SHP77 treated with DMSO at 0.1 percent for 48 hours (cell line): ENCODE measurements around the gene HNRNPL.

Source experiments
- DNase-seq: peaks from one replicate; lab custom pipeline; 2025; lab: John Stamatoyannopoulos, UW

Gene HNRNPL

DNA sequence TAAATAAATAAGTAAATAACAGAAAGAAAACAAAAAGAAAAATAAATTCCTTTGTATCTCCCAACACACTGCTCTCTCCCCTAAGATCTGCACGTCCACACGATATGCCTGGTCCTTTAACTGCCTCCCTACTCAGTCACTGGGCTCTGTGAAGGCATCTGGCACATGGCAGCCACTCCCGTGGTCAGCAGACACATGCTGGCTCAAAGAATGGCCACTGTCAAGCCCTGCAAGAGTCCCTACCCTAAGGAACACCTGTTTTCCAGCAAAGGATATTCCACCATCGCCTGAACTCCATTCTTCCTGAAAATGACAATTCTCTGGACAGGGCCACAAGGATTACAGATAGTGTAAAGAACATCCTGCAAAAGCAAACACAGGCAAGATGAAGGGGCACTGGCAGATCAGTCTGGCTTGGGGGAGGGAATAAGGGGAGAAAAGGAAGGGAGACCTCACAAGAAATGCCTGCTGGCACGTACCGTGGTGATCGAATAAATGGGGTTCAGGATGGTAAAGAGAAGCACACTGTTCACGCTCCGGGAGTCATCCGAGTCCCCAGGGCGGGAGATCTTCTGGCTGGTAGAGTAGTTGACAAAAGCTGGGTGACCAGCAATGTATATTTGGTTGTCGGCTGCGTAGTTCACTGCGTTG is 4.3 kb downstream of the HNRNPL start:
- DNase-seq: no peak

DNA sequence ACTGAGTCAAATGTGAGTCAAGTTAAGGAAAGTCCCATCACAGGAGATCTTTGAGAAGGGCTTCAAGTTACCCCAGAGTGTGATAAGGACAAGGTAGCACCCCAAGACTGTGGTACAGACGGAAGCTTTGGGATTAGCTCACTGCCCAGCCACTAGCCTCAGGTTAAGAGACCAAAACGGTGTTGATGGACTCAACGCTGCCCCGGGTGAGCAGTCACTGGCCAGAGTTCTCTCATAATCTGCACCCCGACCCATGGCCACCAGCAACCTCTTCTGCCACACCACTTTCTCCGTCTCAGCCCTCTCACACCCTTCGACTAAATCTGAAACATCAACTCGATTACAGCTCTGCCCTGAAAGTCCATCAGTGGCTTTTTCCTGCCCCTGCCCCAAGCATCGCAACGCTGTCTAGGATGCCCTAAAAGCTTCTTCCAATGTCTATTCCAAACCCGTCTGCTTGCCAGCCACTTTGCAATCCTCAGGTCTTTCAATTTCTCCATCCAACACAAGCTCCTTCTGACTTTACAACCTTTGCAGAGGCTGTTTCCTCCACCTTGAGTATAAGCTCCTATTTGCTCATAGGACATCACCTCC is 5.6 kb downstream of the HNRNPL start:
- no peak for DNase-seq

DNA sequence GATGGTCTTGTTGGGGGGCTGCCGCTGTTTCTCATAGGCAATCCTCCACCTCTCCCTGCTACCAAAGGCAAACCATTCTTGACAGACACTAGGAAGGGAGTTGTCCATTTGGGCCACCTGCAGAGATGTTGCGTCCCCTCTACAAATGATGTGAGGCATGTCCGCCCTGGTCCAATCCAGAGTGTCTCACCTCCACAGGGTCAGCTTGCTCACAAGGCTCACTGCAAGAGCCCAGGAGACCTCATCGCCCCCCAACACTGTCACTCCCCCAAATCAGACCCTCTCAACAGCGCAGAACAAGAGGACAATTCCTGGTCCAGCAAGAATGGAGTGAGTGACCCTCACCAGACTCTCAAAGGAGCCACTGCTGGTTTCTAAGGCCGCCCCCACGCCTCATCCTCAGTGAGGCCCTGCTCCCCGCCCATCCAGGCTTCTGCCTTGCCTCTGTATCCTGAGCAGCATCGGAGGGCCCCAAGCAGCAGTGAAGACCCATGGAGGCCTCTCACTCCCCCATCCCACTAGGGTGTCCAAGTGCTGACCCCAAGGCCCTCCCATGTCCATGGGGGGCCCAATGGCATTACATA is 6.5 kb downstream of the HNRNPL start:
- no peak for DNase-seq

DNA sequence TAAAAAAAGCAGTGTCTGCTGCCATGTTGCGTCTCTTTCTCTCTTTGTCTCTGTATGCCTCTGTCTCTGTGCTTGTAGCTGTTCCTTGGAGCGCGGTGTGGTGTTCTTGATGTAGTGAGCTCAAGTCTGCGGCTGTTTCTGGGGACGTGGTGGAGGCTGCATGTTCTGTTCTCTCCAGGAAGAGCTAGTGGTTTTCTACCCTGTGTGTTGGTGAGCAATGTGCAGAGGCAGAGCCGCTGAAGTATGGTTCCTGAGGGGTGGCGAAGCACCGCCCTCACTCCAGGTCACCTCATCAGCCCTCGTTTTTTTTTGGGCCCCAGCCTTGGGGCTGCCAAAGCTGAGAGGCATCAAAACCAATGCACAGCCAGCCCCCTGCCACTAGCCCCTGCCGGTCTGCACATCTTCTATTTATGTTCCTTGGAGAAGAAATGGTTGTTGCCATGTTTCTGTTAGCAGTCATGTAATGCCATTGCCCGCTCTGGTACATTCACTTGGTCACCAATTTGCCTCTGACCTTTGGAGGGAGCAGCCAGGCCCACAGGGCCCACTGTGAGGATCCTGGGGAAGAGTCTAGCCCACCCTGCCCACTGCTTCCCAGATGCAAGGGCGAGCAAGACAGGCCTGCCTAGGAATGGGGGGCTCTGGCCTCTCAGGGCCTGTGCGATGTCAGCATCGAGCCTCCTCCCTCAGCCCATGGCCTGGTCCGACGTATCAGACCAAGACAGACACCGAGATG is 7.2 kb downstream of the HNRNPL start:
- DNase-seq: no peak

DNA sequence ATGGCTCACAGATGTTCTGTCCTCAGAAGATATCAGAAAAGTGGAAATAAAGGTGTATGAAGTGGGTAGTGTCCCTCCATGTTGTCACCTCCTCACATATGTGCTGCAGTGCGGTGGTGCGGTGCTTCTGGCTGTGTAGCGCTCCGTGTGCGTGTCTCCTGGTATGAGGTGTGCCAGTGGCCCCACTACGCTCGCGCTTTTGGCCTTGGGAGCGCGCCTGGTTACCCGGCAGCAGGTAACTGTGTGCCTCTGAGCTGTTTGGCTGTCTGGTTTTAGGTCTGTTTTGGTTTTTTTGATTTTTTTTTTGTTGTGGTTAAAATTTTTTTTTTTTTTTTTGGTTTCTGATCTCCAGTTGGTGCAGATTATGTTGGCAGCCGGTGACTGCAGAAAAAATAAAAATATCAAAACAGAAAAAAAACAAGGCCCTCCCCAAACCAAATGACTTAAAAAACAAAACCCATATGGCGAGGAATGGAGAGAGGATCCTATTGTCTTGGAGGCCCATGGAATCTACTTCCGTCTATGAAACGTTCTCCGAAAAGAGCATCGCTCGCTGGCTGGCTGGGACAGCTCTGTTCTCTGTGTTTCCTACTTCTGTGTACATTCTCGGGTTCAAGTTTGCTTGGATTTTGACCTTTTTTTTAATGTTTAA is 7.9 kb downstream of the HNRNPL start:
- no peak for DNase-seq

DNA sequence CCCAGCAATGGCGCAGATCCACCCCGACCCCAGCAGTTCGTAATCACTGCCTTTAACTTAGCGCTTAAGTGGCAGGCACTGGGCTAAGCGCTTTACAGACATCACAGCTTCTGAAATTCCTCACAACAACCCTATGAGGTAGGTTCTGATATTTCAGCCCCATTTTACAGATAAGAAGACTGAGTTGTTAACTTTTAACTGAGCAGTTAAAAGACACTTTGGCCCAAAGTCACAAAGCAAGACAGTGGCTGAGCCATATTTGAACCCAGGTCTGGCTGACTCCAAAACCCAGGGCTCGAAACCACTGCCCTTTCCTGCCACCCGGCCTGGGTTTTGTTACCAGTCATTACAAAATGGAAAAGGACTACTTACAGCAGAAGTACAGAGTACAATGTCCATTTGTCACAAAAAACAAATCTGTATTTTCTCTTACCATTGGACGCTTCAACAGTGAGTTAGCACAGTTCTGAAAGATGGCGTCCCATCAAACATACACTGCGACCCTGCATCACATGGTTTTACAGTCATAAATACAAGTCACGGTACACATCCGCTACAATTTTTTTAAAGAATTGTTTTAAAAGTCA is 8.5 kb downstream of the HNRNPL start:
- no peak for DNase-seq

DNA sequence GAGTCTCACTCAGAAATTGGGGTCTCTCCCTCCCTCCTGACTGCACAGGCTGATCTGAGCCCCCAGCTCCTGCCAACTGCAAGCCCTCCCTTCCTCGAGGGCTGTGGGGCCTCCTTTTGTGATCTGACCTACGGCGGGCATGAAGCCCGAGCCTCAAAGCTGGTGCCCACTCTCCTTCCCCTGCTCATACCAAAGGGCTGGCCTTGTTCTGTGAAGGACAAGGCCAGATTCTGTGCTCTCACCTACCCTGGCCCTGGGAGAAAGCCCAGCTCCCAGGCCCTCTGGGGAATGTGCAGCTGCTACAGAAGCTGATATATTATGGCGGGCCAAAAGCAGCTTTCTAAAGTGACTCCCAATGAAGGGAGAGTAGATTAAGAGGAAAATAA is 9.2 kb downstream of the HNRNPL start:
- DNase-seq: no peak

DNA sequence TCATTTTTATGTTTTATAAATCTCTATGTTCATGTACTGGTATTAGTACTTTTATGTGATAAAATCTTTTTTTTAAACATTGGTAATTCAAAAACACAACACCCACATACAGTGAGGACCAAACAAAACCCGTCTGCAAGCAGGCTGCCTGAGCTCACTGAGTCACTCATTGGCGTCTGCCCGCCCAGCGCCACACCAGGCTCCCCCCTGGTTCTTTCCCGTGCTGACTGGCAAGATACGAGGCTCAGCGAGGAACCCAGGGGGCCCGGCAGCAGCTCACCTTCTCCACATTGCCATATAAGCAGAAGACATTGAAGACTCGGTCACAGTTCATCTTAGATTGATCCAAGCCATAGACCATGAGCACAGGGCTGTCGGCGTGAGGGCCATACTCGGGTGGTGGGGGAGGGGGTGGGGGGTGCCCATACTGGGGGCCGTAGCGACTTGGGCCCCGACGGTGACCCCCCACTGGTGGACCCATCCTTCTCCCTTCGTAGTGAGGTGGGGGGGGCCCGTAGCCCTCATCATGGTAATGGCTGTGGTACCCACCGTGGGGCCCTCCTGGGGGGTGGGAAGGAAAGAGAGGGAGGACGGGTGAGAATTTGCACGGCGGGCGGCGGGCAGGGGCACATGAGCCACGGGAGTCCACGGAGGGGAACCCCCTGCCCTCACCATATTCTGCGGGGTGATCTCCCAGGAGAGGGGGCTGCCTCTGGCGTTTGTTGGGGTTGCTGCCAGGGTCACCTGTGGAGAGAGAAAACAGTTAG is 9.8 kb downstream of the HNRNPL start:
- no peak for DNase-seq

DNA sequence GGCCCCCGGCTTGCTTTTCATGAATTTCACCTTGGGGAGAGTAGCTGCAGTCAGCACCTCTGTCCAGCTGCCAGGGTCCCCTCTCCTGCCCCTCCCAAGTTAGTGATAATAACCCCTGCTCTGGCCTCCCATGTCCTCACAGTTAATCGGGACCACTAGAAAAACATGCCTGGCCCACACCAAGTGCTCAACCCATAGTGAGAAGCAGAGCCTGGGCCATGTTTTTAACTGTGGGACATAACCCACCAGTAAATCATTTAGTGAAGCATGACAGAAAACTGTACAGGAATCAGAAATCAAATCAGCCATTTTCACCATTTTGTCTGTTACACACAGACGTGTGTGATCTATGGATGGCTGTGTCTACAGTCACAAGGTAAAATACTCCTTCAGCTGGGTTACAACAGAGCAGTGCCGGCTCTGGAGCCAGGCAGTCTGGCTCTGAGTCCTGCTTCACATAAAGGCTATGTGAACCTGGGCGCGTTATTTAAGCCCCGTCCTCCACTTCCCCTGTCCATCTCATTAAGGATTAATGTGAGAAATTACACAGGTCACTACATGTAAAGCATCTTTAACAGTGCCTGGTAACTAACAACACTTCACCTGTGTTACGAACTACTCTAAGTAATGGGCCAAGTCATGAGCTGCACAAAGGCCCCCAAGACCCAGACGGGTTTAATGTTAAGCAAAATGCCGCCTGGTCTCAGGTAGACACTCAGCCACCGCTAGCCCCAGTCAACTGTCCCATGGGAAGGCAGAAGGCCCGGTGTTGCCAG is 10.6 kb downstream of the HNRNPL start:
- DNase-seq: no peak

DNA sequence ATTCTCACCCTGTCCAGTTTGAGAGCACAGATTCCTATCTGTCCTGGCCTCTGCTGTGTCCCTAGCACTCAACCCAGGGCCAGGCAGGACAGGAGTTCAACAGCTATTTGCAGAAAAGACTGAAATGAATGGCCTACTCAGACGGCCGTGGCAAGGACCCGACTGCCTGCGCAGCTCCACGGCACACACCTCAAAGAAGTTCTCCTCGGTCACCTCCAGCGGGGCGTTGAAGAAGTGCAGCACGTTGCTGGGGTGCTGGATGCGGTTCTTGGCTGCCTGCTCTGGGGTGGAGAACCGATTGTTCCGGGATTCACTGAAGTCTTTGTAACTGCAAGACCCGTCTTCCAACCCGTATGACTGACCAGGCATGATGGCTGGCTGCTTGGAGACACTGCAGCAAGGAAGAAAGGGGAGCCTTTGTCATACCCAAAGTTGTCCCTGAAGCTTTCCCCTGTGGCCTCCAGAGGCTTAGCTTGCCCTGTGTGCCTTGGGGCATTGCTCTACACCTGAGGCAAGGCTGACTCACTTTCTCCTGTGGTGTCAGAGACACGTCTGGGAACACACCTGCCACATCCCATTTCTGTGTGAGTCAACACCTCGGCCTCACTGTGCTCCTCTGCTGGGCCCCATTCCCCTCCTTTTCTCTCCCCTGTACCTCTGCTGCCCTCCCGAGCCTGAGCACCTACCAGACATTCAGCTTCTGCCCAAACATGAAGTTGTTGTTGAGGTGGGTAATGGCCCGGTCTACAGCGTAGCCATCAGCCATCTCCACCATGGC is 11.4 kb downstream of the HNRNPL start:
- no peak for DNase-seq

DNA sequence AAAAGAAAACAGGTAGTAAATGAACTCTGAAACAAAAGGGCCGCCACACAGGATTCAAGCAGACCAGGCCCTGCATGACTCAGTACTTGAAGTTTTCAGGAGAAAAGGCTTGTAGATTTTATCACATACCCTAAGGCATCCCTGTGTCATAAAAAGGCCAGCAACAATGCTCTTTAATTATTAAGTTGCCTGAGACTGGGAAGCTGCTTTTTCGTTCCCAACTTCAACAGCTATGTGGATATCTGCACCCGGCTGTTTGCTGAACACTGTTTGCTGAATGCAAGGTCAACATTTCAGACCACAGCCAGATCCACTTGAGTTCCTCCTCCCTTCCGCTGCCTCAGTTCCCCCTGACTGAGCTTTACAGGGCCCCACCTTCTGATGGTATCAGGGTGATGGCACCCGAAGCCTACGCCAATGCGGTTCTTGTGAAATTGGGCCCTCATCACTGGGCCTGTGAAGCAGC is 12.1 kb downstream of the HNRNPL start:
- DNase-seq: no peak

DNA sequence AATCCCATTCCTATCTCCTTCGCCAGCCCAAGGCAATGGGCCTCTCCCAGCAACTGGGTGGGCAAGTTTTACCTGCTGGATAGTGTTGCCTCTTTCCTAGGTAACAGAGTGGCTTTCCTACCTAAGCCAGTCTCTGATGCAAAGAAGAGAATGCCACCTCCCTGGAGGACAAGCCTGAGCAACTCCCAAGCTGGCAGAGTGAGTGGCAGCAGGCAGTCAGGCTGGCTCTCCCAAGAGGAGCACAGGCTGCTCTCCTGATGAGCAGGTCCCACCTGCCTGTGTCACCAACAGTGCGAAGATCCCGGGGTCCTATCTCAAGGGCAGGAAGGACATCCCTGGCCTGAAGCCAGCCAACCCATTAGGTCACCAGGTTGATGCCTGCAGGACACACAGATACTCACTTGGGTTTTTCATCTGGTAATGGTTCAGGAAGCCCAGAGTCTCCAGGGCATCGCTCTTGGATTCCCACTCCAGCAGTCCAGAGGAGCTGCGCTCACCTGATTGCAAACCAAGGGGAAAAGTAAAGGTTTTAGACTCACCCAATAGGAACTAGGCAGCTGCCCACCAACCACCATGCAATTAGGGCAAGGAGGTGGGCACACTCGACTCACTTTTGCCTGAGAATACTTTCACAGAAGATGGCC is 12.7 kb downstream of the HNRNPL start:
- no peak for DNase-seq

DNA sequence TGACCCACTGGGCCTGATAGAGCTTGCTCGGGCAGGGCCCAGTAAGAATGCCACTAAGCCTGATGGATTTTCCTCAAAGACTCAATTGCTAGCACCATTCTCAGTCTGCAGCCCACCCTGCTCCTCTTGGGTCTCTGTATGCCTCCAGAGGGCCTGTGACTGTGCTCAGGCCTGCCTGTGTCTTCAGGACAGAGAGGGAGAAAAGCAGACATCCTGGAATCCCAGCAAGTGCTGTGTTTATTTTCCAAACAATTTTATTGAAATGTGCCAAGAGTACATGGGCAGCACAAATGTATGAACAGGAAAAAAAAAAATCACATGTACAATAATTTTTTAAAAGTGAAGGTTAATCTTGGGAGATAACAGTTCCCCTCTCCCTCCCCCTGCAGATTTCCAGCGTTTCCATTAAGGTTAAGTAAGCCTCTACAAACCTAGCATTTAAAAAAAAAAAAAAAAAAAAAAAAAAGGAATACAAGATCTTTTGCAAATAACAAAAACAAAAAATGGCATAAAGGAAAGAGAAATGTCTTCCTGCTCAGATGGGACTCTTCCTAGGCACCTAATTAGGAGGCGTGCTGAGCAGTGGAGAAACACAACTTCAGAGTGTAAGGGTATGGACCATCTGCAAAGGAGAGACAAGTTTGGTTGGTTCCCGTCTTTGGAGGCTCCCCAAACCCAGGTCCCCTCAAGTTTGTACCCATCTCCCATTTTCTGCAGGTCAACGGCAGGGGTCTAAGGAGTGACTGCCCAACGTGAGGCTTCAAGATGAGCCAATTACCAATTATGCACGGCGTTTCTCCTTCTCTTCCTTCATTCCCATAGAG is 13.4 kb downstream of the HNRNPL start:
- DNase-seq: no peak

DNA sequence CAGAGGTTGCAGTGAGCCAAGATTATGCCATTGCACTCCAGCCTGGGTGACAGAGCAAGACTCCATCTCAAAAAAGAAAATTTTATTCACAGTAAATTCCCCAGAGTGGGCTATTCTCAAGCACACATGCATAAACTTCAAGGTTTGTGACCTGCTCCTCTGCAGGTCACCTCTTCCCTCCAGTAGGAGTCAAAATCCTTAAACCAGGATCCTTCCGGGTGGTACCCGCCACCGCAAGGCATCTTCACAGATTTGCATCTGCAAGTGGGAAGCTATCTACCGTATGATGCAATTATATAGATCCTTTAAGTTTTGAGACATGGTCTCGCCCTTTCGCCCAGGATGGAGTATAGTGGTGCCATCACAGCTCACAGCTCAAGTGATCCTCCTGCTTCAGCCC is 15.2 kb downstream of the HNRNPL start:
- DNase-seq: no peak

DNA sequence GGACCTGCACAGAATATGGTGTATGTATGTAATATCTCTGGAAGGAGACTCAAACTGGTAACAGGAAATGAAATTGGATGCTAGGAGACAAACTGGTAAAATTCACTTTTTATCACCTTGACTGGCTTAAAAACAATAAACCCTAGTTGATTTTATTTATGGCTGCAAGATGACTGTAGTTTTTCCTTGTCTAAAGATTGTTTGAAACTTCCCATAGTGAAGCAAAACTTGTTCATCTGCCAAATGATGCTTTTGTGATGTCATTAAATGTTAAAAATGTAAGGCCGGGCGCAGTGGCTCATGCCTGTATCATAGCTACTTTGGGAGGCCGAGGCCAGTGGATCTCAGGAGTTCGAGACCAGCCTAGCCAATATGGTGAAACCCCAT is 15.7 kb downstream of the HNRNPL start:
- DNase-seq: no peak

DNA sequence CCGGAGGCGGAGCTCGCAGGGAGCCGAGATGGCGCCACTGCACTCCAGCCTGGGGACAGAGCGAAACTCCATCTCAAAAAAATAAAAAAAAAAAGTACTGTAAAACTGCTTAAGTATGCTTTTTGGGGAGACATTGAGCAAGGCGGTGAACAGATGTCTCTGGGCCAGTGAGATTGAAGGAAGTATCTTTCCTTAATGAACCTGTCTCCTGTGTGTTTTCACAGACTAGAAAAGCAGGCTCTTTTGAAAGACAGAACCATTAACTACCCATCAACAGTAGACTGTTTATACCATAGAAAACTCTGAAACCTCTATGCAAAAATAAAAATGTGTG is 16.7 kb downstream of the HNRNPL start:
- no peak for DNase-seq

DNA sequence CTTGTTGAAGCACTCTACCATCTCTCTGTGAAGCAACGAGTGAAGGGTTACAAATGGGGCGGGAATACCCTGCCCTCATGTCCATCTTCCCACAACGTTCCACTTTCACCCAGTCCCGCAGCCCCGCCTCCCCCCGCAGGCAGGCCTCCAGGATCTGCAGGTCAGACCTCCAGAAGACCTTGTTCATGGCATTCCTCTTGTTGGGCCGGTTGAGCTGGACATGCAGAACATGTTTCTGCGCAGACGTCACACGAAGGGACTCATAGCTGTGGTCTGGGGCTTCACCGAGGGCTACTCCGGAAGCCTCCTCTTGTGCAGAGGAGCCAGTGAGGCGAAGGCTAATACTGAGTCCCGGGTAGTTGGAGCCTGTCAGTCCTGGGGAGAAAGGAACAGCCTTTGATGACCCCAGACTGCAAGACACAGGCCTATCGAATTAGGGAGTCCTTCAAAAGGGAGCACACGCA is 18.6 kb downstream of the HNRNPL start:
- peak; percentile 50 for DNase-seq

DNA sequence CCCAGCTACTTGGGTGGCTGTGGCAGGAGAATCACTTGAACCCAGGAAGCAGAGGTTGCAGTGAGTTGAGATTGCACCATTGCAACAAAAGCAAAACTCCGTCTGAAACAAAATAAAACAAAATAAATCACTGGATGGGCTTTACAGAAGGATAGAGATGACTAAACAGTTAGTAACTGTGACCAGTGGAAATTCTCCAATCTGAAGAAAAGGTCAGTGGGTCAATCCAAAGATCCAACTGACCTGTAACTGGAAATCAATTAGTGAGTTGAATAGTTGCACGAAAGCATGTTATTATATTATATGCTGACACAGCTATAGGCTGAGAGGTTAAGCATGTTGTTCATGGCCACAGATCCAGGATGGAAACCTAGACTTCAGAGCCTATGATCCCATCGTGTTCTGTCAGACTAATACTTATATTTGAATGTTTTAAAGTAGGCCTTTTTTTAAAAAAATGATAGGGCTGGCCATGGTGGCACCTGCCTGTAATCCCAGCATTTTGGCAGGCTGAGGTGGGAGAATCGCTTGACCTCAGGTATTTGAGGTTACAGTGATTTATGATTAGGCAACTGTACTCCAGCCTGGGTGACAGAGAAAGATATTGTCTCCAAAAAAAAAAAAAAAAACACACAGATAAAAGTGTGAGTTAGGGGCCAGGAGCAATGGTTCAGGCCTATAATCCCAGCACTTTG is 19.6 kb downstream of the HNRNPL start:
- DNase-seq: no peak
